NCI-H526 treated with DMSO at 0.1 percent for 48 hours (cell line): ENCODE results near the gene UBAP2L.
"Not testable (repeated sequence)": the region's sequence is repeated elsewhere in the genome, so short reads cannot be mapped to it uniquely, and the experiment has no call there.

Experiments used
- DNase-seq: peaks from one replicate; lab custom pipeline; 2025; lab: John Stamatoyannopoulos, UW

UBAP2L gene

DNA sequence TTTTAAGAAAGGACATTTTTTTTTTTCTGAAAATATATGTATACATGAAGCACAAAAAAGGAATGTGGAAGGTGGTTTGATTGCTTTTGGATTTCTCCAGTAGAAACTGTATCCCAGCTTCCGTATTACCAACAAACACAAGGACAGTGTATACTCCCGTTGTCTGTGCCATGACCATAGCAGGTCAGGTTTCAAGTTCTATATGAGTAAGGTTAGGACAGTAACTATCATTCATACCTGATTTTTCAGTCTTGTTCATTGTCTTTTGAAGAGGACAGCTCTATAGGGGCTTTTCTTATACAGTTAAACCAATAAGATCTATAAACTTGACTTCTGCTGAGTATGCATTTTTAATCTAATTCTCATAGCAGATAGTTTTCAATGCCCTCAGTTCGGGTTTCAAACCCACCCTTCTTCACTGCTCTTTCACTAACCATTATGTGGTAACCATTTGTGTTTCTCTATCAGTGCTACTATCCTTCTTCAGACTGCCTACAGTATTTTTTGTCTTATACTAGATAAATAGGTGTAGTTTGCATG is 19.6 kb downstream of the UBAP2L start:
- no peak for DNase-seq

DNA sequence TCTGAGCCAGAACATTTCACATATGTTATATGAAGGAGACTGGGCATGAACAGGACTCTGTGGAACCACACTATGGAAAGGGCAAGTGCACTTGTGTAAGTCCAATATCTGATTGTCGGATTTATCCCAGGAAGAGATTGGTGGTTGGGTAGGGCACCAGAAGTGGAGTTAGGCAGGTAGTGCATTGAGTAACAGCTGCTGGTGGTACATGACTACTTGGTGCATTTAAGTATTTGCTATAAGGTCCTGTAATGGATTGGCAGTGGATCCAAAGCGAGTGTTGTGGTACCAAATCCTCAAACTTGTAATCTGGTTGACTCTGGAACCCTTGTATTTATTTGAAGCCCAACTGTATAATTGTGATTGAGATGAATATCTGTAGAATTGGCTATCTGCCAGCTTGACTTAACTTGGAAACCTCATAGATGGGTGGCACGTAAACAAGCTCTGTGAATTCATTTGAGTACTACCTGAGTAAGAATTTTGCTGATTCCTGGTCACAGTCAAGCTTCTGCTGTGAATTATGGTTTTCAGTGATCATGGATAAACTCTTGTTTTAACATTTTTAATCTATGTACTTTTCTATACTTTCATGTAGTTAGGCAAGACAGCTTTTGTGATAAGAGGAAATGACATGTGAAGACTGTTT is 21.1 kb downstream of the UBAP2L start:
- no peak for DNase-seq

DNA sequence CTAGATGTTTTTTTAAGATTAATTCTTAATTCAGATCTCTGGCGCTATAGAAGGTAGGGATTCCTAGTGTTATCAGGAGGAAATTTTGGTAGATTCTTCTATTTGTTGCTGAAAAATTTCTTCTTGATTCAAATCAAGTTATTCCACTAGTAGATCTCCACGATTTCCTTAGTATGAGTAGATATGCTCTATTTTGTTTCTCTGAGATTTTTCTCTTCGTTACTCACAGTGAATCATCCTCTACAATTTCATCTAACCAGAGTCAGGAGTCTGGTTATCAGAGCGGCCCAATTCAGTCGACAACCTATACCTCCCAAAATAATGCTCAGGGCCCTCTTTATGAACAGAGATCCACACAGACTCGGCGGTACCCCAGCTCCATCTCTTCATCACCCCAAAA is 32.9 kb downstream of the UBAP2L start:
- no peak for DNase-seq

DNA sequence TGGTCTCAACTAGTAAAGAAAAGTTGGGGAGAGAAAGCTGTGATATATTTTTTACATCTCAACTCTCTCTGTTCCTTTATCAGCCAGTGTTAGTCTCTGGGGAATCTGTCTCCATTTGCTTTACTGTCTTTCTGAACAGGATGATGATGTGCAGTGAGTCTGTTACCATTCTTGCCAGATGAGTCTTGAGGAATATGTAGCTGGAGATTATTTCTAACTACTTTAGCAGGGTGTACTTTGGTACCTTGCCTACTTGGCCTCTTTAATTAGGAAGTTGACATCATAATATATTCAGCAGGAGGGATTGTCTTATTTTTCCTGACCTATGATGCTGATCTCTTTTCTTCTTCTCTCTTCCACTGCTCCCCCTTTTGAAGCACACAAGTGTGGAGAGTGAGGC is 35.9 kb downstream of the UBAP2L start:
- DNase-seq = no peak

DNA sequence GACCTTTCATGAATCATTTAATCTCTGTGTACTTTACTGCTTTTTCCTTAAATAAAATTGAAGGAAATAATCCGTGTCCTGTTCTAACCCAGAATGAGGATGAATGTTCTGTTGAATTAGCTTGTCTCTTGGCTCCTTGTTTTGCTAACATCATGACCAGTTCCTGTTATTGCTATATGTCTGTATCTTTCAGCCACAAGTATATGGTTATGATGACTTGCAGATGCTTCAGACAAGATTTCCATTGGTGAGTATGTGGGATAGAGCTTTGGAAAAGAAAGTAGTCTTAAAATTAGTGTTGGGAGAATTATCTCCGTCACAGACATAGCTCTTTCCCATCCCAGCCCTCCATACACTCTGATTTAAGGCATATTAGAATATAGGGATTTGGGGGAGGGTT is 38.0 kb downstream of the UBAP2L start:
- DNase-seq = no peak

DNA sequence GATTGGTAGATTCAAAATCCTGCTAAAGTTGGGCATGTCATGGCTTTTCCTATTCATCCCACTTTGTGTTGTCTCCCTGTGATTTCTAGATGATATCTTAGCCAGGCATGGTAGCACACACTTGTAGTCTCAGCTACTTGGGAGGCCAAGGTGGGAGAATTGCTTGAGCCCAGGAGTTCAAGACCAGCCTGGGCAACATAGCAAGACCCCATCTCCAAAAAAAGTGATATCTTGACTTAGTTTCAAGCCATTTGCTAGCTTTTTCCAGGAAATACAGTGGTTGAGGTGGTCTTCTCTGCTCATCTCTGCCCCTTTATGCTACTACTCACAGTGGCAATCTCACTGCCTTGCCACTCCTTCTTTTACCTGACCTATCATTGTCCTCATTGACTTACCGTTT is 39.4 kb downstream of the UBAP2L start:
- DNase-seq = no peak

DNA sequence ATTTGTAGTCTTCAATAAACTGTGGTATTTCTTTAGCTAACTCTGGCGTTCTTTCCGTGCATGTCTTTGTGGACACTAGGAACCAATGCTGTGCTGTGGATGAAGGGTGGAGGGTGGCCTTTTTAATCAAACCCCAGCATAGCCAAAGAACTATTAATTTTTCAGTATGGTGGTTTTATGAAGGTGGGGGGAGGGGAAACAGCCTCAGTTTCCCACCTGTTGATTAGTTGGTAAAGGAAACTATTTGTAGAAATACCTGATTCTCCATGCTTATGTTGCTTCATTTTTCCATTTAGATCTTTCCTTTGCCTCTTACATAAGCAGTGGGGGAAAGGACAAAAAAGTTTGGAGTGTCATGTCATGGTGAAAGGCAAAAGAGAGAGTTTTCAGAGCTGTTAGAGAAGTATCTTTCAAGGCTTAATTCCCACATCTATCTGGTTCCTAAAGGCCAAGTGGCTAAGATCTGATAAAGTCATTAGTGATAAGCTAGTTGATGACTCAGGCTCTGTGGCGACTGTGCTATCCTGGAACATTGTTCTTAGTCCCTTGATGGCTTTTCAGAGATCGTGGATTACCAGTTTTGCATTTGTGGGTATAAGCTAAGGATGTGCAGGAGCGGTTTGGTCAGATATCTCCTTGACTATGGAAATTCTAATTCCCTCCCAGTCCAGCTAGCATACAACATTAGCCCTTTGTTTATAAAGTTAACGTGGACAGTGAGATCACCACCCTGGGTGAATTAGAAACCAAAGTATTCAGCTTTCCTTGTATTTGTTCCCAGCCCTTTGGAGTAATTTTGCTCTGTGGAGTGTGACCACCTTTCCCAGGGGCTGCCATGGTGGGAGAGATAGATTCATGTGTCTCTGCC is 42.9 kb downstream of the UBAP2L start:
- no peak for DNase-seq

DNA sequence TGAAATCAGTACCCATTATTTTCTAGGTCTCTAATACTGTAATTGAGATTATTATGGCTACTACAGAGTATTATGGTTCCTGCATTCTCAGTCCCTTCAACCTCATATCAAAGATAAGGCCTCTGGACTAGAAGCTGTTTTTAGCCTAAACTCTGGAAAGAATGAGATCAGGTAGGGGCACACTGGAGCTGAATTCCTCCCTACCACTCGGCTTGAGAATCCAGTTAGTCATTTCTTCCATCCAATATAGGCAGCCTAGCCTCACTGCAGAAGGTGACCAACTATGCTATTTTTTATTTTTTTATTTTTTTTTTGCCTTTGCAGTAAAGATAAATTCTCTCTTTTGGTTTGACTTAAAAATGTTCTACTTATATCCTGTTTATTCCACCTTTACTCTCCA is 43.7 kb downstream of the UBAP2L start:
- no peak for DNase-seq

DNA sequence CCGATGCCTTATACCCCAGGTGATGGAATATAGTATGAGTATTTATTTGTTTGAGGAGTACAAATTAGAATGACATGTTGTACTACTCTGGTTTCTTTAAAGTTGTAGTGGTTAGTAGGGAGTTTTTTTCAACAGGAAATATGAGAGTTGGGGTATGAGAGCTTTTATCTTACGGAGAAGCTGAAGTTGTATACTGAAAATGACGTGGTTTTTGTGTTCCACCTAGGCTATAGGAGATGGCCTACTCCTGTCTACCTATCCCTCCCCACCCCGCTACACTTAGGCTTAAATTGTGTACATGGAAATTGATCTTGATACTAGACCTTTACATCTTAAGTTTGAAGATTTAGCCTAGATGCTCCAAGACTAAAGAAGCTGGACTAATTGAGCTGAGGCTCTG is 44.8 kb downstream of the UBAP2L start:
- no peak for DNase-seq

DNA sequence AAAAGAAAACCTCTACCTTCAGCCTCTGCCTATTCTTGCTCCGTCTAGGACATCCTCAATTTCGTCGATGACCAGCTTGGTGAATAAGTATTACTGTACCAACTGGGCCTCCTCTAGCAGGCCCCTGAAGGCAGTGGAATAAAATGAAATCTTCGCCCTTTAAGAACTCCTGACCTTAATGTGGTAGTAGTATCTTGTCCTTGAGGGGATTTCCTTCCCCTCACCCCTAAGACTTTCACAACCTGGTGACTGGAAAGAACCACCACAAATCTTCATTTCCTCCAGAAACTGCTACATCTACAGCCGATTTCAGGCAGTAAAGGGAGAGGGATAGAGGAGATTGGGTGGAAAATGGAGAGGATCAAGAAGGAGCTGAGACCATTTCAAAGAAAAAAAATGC is 50.1 kb downstream of the UBAP2L start:
- DNase-seq = no peak

DNA sequence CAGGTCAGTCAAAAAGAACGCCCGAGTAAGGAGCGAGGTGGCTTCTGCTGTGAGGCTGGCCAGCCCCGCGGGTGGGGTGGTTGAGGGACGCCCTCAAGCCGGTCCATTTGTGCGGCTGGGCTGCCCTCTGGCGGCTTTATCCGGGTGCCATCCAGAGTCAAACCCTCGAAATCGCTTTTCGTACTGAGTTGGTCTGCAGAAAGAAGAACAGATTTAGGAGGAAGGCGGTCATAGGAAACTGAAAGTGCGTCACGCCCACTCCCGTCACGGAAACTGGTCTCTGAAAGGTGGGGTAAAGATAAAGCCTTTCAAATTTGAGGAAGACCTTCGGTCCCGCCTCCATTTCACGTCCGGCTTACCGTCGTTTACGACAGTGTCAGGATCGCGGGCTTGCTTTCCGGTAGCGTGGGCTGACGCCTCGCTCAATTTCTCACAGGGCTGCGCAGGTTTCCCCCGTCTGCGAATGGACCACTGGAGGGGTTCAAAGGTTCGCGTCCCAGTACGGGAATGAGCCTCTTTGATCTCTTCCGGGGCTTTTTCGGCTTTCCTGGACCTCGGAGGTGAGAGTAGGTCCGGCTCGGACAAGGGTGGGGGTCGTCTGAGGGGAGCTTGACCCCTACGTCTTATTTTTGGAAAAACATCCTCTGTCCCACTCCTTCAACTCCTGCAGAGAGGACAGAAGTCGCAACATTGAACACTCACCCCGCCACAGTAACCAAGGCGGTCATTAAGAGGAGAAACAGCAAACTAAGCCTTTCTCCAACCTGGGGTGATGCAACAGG is 51.7 kb downstream of the UBAP2L start, which contains the start of gene HAX1:
Gene HAX1 (plus strand): TSS at position 413 of the 782 bp plus-strand sequence. CDS start 95 bp downstream, at position 508.
- DNase-seq = peak; percentile 97

DNA sequence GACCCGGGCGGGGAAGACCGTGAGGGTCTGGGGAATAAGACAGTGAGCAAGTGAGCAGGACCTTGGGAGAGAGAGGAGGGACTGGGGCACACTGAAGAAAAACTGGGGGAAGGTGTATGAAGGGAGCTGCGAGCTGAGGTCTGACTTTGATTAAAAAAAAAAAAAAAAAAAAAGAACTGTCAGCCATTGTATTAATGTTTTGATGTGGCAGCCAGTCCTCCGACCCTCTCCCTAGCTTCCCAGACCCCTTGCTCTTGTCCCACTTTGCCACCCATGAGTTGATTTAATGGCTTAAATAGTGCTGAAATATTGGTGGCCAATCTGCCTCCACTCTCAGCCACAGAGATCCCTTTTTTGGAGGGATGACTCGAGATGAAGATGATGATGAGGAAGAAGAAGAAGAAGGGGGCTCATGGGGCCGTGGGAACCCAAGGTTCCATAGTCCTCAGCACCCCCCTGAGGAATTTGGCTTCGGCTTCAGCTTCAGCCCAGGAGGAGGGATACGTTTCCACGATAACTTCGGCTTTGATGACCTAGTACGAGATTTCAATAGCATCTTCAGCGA is 52.3 kb downstream of the UBAP2L start:
- DNase-seq = no peak

DNA sequence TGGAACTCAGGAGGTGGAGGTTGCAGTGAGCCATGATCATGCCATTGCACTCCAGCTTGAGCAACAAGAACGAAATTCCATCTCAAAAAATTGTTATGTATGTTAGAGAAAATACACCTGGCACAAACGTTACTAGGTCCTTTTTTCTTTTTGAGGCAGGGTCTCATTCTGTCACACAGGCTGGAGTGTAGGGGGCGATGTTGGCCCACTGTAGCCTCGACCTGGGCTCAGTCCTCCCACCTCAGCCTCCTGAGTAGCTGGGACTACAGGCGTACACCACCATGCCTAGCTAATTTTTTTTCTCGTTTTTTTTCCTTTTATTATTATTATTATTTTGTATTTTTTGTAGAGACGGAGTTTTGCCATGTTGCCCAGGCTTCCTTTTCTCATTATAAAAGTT is 56.0 kb downstream of the UBAP2L start:
- no peak for DNase-seq

DNA sequence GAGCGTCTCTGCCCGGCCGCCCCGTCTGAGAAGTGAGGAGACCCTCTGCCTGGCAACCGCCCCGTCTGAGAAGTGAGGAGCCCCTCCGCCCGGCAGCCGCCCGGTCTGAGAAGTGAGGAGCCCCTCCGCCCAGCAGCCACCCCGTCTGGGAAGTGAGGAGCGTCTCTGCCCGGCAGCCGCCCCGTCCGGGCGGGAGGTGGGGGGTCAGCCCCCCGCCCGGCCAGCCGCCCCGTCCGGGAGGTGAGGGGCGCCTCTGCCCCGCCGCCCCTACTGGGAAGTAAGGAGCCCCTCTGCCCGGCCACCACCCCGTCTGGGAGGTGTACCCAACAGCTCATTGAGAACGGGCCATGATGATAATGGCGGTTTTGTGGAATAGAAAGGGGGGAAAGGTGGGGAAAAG is 66.8 kb downstream of the UBAP2L start:
- DNase-seq = not testable (repeated sequence)

DNA sequence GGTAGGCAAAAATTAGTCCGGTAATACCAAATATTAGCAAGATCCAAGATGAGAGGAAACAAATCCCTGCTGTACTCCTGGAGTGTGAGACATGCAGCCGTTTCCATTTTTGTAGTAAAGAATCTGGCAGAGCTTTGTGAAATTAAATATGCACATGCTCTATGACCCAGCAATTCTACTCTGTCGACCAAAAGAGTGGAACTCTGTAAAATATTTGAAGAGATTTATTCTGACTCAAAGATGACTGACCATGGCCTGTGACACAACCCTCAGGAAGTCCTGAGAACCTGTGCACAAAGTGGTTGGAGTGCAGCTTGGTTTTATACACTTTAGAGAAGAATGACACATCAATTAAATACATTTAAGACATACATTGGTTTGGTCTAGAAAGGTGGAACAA is 67.9 kb downstream of the UBAP2L start:
- no peak for DNase-seq

DNA sequence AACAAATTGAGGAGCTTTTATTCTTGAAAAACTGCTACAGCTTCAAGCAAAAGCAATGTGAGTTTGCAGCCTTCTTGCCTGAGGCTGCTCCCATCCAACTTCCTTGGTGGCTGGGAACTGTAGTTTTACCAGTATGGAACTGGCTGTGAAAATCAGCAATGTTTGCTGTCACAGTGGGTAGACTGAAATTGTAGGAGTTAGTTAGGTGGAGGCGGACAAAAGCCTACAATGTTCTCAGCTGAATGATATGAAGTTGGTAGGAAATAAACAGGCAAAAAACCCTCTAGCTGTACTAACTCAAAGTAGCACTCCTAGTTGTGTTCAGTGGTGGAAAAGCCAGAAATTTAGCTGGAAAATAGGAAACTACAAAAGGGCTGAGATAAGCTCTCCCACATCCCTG is 70.2 kb downstream of the UBAP2L start:
- DNase-seq = no peak

DNA sequence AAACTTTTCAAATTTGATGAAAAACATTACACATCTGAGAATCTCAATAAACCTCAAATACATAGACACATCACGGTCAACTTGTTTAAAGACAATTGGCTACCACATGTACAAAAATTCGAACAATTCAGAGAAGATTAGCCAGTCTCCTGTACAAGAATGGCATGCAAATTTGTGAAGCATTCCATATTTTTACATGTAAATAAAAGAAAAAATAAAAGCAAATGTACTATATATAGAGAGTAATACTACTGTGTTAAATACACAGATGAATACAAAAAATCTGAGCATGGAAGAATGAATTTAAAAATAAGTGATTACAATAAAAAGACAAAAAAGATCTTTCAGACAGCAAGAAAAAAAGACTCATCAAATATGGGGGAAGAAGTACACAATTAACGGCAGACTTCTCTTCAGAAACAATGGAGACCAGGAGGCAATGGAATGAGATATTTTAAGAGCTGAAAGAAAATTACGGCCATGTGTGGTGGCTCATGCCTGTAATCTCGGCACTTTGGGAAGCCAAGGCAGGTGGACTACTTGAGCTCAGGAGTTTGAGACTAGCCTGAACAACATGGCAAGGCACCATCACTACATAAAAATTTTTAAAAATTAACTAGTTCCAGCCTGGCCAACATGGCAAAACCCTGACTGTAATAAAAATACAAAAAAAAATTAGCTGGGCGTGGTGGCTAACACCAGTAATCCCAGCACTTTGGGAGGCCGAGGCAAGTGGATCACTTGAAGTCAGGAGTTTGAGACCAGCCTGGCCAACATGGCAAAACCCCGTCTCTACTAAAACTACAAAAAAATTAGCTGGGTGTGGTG is 74.9 kb downstream of the UBAP2L start:
- no peak for DNase-seq

DNA sequence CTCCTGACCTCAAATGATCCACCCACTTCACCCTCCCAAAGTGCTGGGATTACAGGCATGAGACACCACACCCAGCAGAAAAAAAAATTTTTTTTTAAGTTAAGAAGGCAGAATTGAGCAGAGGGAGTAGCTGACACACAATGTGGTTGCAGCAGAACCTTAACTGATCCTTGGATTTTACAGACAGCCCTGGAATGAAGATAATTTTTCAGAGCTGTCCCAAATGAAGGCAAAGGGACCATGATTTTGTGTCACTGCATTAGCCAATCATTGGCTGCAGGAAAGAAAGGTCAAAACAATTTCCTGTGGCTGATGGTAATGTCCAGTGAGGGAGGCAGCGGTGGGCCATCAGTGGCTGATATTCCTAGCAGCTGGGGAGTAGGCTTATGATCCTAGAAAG is 80.8 kb downstream of the UBAP2L start:
- no peak for DNase-seq

DNA sequence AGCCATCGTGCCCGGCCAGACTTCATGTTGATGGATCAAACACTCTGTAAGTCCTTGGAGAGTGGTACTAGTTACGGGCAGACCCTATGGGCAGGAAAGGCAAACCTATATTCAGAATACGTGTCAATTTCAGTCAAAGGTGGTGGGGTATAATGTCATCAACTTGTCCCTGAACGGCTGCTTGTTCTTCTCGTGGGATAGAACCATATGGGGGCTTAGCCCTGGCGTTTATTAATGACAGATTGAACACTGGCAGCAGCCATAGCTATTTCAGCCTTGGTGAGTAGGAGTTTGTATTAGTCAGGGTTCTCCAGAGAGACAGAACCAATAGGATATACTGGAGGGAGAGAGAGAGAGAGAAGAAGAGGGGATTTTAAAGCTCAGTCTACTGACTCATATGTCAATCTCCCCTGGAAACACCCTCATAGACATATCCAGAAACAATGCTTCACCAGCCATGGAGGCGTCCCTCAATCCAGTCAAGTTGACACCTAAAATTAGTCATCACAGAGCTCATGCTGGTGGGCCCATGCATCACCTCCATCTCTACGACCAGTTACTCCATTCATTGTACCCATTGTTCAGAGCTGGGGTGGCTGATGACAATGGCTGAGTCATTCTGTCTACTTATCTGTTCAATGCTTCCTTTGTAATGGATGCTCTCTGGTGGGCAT is 84.0 kb downstream of the UBAP2L start:
- no peak for DNase-seq

DNA sequence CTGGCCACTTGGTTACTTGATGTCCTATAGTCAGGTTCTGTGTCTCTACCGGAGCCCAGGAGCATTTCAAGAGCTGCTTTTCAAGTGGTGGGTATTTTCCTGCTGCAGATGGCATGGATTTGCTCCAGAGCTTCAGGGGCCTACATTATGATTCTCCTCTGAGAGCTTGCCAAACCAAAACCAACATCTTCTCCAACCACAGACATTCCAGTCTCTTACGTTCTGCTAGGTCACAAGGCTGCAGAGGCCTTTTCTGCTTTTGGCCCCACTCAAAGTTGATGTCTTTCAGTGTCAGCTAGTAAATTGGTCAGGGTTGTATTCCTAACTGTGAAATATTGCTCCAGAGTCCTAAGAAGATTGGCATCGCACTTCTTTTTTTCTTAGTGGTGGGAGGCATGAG is 85.4 kb downstream of the UBAP2L start:
- DNase-seq = no peak
